ENCODE results near the gene PHF21B. TPM values are rescaled to one million over a fixed set of nuclear protein-coding genes. Genes with fewer than 3 reads are reported as not detected.

PHF21B gene
- total and polyA plus RNA-seq, 2 experiments from 2014 or later: 20.6 to 149 TPM

DNA sequence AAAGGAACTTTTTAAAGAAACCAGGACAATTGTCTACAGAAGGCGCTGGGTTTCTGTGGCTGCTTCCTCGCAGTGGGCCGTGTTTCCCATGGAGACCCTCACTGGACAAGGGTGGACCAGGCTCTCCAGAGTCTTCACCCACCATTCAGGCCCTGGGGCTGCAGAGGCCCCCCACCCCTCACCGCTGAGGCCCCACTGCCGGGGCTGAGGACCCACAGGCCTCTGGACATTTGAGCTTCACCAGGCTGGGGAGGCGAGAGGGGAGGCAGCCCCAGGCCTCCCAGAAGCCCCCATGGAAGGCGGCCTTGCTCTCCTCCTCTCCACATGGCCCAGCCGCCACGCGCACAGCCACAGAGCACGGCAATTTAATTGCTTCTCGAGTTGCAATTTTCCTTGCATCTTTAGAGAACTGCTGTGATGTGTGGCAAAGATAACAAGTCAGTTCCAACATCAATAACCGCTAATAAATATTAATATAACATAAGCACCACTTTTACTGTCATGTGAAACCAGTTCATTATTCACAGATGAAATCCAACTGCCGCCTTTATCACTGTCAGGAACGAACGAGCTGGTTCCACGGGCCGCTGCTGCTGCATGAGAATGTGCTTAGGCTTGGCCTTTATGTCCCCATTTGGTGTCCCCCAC is 81.0 kb downstream of the PHF21B start:
- Histone ChIP-seq H3K4me2 (no peak overlapping the region), H3F3A (replicated peaks; ENCODE audit: low read depth) (0 out of 2 replicates have a peak, but pooled peaks cover 2% of the 10 kb centered on the region), H2AFZ (no peak overlapping the region), H3K4me3 (no peak overlapping the region), H3K36me3 (ENCODE audit: insufficient read depth) (no peaks in the 10 kb centered on the region; the same call in 1 of the 2 replicates), H3K9me2 (ENCODE audit: insufficient read depth) (no peaks in the 10 kb centered on the region), H3K27me3 (ENCODE audit: insufficient read depth) (no peaks in the 10 kb centered on the region), H3K27ac (ENCODE audit: low read depth) (no peak overlapping the region), H3K79me2 (replicated peaks; ENCODE audit: insufficient read depth) (no peaks in the 10 kb centered on the region; the same call in 1 of the 2 replicates), H4K20me1 (replicated peaks; ENCODE audit: insufficient read depth) (peaks cover 6% of the 10 kb centered on the region), H3K4me1 (ENCODE audit: insufficient read depth) (no peaks in the 10 kb centered on the region)
- DNase-seq (ENCODE audit: low spot score) (no peak), ATAC-seq (no peak)
- H3K4me3 Mint-ChIP-seq: no peak overlapping the region
- 0 out of 3 replicates have a peak, but pooled peaks cover 2% of the 10 kb centered on the region for H3K9me3 Mint-ChIP-seq
- peaks cover 27% of the 10 kb centered on the region for H3K36me3 Mint-ChIP-seq (ENCODE audit: low read depth)
- H3K4me1 Mint-ChIP-seq: peaks cover 20% of the 10 kb centered on the region
- H3K27me3 Mint-ChIP-seq (ENCODE audit: insufficient read depth, low read depth, poor library complexity): peaks cover 8% of the 10 kb centered on the region
- H3K27ac Mint-ChIP-seq: peak overlapping the region; percentile 44; the same call in 1 of the 2 replicates
- TF ChIP-seq STAT1 (IDR thresholded peaks at IDR 0.05; ENCODE audit: unreplicated experiment) (no peak), CREB1 (CRISPR knock-in tag; IDR thresholded peaks at IDR 0.05; ENCODE audit: low read depth) (no peak), EZH2 (IDR thresholded peaks at IDR 0.05; ENCODE audit: low read depth, unreplicated experiment) (no peak), POLR2AphosphoS5 (IDR thresholded peaks at IDR 0.05; ENCODE audit: low read depth) (no peak), EZH2phosphoT487 (IDR thresholded peaks at IDR 0.05; ENCODE audit: unreplicated experiment) (no peak), ZNF114 (CRISPR knock-in tag; IDR thresholded peaks at IDR 0.05) (no peak), NANOG (IDR thresholded peaks at IDR 0.05; ENCODE audit: borderline replicate concordance) (no peak), JUNB (IDR thresholded peaks at IDR 0.05; ENCODE audit: unreplicated experiment) (no peak), ZNF331 (CRISPR knock-in tag; IDR thresholded peaks at IDR 0.05; ENCODE audit: low read depth) (no peak)
- TF ChIP-seq, protein P1, sequence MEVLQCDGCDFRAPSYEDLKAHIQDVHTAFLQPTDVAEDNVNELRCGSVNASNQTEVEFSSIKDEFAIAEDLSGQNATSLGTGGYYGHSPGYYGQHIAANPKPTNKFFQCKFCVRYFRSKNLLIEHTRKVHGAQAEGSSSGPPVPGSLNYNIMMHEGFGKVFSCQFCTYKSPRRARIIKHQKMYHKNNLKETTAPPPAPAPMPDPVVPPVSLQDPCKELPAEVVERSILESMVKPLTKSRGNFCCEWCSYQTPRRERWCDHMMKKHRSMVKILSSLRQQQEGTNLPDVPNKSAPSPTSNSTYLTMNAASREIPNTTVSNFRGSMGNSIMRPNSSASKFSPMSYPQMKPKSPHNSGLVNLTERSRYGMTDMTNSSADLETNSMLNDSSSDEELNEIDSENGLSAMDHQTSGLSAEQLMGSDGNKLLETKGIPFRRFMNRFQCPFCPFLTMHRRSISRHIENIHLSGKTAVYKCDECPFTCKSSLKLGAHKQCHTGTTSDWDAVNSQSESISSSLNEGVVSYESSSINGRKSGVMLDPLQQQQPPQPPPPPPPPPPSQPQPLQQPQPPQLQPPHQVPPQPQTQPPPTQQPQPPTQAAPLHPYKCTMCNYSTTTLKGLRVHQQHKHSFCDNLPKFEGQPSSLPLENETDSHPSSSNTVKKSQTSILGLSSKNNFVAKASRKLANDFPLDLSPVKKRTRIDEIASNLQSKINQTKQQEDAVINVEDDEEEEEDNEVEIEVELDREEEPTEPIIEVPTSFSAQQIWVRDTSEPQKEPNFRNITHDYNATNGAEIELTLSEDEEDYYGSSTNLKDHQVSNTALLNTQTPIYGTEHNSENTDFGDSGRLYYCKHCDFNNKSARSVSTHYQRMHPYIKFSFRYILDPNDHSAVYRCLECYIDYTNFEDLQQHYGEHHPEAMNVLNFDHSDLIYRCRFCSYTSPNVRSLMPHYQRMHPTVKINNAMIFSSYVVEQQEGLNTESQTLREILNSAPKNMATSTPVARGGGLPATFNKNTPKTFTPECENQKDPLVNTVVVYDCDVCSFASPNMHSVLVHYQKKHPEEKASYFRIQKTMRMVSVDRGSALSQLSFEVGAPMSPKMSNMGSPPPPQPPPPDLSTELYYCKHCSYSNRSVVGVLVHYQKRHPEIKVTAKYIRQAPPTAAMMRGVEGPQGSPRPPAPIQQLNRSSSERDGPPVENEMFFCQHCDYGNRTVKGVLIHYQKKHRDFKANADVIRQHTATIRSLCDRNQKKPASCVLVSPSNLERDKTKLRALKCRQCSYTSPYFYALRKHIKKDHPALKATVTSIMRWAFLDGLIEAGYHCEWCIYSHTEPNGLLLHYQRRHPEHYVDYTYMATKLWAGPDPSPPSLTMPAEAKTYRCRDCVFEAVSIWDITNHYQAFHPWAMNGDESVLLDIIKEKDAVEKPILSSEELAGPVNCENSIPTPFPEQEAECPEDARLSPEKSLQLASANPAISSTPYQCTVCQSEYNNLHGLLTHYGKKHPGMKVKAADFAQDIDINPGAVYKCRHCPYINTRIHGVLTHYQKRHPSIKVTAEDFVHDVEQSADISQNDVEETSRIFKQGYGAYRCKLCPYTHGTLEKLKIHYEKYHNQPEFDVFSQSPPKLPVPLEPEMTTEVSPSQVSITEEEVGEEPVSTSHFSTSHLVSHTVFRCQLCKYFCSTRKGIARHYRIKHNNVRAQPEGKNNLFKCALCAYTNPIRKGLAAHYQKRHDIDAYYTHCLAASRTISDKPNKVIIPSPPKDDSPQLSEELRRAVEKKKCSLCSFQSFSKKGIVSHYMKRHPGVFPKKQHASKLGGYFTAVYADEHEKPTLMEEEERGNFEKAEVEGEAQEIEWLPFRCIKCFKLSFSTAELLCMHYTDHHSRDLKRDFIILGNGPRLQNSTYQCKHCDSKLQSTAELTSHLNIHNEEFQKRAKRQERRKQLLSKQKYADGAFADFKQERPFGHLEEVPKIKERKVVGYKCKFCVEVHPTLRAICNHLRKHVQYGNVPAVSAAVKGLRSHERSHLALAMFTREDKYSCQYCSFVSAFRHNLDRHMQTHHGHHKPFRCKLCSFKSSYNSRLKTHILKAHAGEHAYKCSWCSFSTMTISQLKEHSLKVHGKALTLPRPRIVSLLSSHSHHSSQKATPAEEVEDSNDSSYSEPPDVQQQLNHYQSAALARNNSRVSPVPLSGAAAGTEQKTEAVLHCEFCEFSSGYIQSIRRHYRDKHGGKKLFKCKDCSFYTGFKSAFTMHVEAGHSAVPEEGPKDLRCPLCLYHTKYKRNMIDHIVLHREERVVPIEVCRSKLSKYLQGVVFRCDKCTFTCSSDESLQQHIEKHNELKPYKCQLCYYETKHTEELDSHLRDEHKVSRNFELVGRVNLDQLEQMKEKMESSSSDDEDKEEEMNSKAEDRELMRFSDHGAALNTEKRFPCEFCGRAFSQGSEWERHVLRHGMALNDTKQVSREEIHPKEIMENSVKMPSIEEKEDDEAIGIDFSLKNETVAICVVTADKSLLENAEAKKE (CRISPR knock-in tag; IDR thresholded peaks at IDR 0.05): no peak
- TF ChIP-seq, protein P2, sequence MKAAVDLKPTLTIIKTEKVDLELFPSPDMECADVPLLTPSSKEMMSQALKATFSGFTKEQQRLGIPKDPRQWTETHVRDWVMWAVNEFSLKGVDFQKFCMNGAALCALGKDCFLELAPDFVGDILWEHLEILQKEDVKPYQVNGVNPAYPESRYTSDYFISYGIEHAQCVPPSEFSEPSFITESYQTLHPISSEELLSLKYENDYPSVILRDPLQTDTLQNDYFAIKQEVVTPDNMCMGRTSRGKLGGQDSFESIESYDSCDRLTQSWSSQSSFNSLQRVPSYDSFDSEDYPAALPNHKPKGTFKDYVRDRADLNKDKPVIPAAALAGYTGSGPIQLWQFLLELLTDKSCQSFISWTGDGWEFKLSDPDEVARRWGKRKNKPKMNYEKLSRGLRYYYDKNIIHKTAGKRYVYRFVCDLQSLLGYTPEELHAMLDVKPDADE (IDR thresholded peaks at IDR 0.05): no peak
- TF ChIP-seq, protein P3, sequence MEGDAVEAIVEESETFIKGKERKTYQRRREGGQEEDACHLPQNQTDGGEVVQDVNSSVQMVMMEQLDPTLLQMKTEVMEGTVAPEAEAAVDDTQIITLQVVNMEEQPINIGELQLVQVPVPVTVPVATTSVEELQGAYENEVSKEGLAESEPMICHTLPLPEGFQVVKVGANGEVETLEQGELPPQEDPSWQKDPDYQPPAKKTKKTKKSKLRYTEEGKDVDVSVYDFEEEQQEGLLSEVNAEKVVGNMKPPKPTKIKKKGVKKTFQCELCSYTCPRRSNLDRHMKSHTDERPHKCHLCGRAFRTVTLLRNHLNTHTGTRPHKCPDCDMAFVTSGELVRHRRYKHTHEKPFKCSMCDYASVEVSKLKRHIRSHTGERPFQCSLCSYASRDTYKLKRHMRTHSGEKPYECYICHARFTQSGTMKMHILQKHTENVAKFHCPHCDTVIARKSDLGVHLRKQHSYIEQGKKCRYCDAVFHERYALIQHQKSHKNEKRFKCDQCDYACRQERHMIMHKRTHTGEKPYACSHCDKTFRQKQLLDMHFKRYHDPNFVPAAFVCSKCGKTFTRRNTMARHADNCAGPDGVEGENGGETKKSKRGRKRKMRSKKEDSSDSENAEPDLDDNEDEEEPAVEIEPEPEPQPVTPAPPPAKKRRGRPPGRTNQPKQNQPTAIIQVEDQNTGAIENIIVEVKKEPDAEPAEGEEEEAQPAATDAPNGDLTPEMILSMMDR (conservative IDR thresholded peaks at IDR 0.05; ENCODE audit: low read depth in 2 of 2): no peak
- TF ChIP-seq, protein P4, sequence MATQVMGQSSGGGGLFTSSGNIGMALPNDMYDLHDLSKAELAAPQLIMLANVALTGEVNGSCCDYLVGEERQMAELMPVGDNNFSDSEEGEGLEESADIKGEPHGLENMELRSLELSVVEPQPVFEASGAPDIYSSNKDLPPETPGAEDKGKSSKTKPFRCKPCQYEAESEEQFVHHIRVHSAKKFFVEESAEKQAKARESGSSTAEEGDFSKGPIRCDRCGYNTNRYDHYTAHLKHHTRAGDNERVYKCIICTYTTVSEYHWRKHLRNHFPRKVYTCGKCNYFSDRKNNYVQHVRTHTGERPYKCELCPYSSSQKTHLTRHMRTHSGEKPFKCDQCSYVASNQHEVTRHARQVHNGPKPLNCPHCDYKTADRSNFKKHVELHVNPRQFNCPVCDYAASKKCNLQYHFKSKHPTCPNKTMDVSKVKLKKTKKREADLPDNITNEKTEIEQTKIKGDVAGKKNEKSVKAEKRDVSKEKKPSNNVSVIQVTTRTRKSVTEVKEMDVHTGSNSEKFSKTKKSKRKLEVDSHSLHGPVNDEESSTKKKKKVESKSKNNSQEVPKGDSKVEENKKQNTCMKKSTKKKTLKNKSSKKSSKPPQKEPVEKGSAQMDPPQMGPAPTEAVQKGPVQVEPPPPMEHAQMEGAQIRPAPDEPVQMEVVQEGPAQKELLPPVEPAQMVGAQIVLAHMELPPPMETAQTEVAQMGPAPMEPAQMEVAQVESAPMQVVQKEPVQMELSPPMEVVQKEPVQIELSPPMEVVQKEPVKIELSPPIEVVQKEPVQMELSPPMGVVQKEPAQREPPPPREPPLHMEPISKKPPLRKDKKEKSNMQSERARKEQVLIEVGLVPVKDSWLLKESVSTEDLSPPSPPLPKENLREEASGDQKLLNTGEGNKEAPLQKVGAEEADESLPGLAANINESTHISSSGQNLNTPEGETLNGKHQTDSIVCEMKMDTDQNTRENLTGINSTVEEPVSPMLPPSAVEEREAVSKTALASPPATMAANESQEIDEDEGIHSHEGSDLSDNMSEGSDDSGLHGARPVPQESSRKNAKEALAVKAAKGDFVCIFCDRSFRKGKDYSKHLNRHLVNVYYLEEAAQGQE (IDR thresholded peaks at IDR 0.05; ENCODE audit: unreplicated experiment): no peak
